IPS DF 6.9 (cell line): ENCODE measurements around the gene MAT1A.
"Not testable (repeated sequence)": the region's sequence is repeated elsewhere in the genome, so short reads cannot be mapped to it uniquely, and the experiment has no call there.

Source experiments
- DNase-seq: peaks from one replicate; pipeline ENCODE4 v3.0.0-alpha.2; 2013; ENCODE audit warnings: low read depth, low spot score
- H3K27ac ChIP-seq: one replicate; pipeline ENCODE4 v1.5.1; 2013; ENCODE audit warnings: low read length, control low read depth
- H3K27me3 ChIP-seq: 2 replicates; pipeline ENCODE4 v1.6.1; 2013; ENCODE audit warnings: mild to moderate bottlenecking, low read length; ENCODE audit not compliant: control insufficient read depth, insufficient read depth
- H3K36me3 ChIP-seq: 2 replicates; pipeline ENCODE4 v1.6.1; 2013; ENCODE audit warnings: low read length; ENCODE audit not compliant: control insufficient read depth, insufficient read depth
- H3K4me1 ChIP-seq: 2 replicates; pipeline ENCODE4 v1.6.1; 2013; ENCODE audit warnings: low read length; ENCODE audit not compliant: control insufficient read depth, insufficient read depth
- H3K4me3 ChIP-seq: 2 replicates; pipeline ENCODE4 v1.5.1; 2013; ENCODE audit warnings: mild to moderate bottlenecking, low read length
- H3K9me3 ChIP-seq: 2 replicates; pipeline ENCODE4 v1.6.1; 2013; ENCODE audit warnings: low read length, inconsistent platforms; ENCODE audit not compliant: control insufficient read depth, insufficient read depth
- WGBS: extraction: QIAGEN DNeasy Blood & Tissue Kit; methylation state at CpG from one replicate; pipeline ENCODE4 v1.1.7; 2013; ENCODE audit warnings: mixed read lengths, missing lambda C conversion rate; ENCODE audit not compliant: insufficient read length, insufficient coverage; 5-methylcytosine and 5-hydroxymethylcytosine counted together

Gene MAT1A

DNA sequence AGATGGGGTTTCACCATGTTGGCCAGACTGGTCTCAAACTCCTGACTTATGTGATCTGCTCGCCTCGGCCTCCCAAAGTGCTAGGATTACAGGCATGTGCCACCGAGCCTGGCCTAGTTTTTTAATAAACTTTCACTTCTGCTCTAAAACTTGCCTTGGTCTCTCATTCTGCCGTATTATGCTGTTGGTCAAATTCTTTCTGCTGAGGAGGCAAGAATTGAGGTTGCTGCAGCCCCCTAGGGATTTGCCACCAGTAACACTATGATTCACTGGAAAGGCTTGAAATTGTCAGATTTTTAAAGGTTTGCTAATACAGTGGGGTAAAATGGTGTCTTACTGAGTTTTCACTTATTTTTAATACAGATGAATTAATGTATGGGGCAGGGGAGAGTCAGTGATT is 62.7 kb downstream of the MAT1A start:
- H3K9me3 ChIP-seq, H3K36me3 ChIP-seq, H3K27ac ChIP-seq, H3K4me1 ChIP-seq, H3K27me3 ChIP-seq, H3K4me3 ChIP-seq, DNase-seq: not testable (repeated sequence)
- no CpG with 5 or more reads among the region's 4 CpGs for WGBS

DNA sequence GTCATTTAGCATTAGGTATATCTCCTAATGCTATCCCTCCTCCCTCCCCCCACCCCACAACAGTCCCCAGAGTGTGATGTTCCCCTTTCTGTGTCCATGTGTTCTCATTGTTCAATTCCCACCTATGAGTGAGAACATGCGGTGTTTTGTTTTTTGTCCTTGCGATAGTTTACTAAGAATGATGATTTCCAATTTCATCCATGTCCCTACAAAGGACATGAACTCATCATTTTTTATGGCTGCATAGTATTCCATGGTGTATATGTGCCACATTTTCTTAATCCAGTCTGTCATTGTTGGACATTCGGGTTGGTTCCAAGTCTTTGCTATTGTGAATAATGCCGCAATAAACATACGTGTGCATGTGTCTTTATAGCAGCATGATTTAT is 66.4 kb downstream of the MAT1A start:
- not testable (repeated sequence) for H3K36me3 ChIP-seq, H3K9me3 ChIP-seq, H3K4me1 ChIP-seq, DNase-seq, H3K27ac ChIP-seq, H3K4me3 ChIP-seq, H3K27me3 ChIP-seq
- WGBS = no CpG with 5 or more reads among the region's 5 CpGs
